ENCODE measurements around the gene ETV3. TPM values are rescaled to one million over a fixed set of nuclear protein-coding genes. Genes with fewer than 3 reads are reported as not detected.
"Not testable (repeated sequence)": the region's sequence is repeated elsewhere in the genome, so short reads cannot be mapped to it uniquely, and the experiment has no call there.

The ETV3 gene
- 39.0 TPM for total RNA-seq (ENCODE audit: unreplicated experiment)
- long read RNA-seq, partial matches to known transcripts, result 0 of 6 reads
- long read RNA-seq, other reads (novel, unspliced or antisense), result 2 of 6 reads

- peaks cover 11% of the 10 kb centered on the region for H3K4me1 Mint-ChIP-seq (ENCODE audit: low read depth, unreplicated experiment)
- H3K4me3 Mint-ChIP-seq (ENCODE audit: unreplicated experiment), result peak within 1 kb of the TSS; percentile 99
- H3K27ac Mint-ChIP-seq (ENCODE audit: unreplicated experiment), result peak within 1 kb of the TSS; percentile 99
- peaks cover 13% of the 10 kb centered on the region for H3K9me3 Mint-ChIP-seq (ENCODE audit: unreplicated experiment)
- H3K36me3 Mint-ChIP-seq (ENCODE audit: unreplicated experiment), result no peaks in the 10 kb centered on the region
- no peak for TF ChIP-seq CTCF (IDR thresholded peaks at IDR 0.05; ENCODE audit: partially characterized antibody, unreplicated experiment)
- peaks cover 16% of the 10 kb centered on the region for H3K27me3 Mint-ChIP-seq (ENCODE audit: unreplicated experiment)
- peak; percentile 92 for DNase-seq
These were observed at the start of gene ETV3 for GRCh38 chr1:157138220-157139051. Gene ETV3, minus strand, starts transcription at chr1:157138395. Its CDS starts 2,043 bp downstream, at chr1:157136352.

GRCh38 chr1:157186281-157186992, 48.2 kb upstream of the ETV3 start:
- Mint-ChIP-seq H3K4me3 (ENCODE audit: unreplicated experiment) (no peak overlapping the region), H3K4me1 (ENCODE audit: low read depth, unreplicated experiment) (no peaks in the 10 kb centered on the region), H3K27me3 (ENCODE audit: unreplicated experiment) (no peaks in the 10 kb centered on the region), H3K36me3 (ENCODE audit: unreplicated experiment) (peaks cover 5% of the 10 kb centered on the region), H3K27ac (ENCODE audit: unreplicated experiment) (no peak overlapping the region), H3K9me3 (ENCODE audit: unreplicated experiment) (peaks cover 2% of the 10 kb centered on the region)
- no peak for DNase-seq
- no peak for TF ChIP-seq CTCF (IDR thresholded peaks at IDR 0.05; ENCODE audit: partially characterized antibody, unreplicated experiment)

- Mint-ChIP-seq H3K9me3 (ENCODE audit: unreplicated experiment) (peaks cover 1% of the 10 kb centered on the region), H3K36me3 (ENCODE audit: unreplicated experiment) (peaks cover 3% of the 10 kb centered on the region), H3K4me1 (ENCODE audit: low read depth, unreplicated experiment) (no peaks in the 10 kb centered on the region), H3K4me3 (ENCODE audit: unreplicated experiment) (no peak overlapping the region), H3K27me3 (ENCODE audit: unreplicated experiment) (no peaks in the 10 kb centered on the region), H3K27ac (ENCODE audit: unreplicated experiment) (no peak overlapping the region)
- DNase-seq, result no peak
- no peak for TF ChIP-seq CTCF (IDR thresholded peaks at IDR 0.05; ENCODE audit: partially characterized antibody, unreplicated experiment)
These were observed 45.7 kb upstream of the ETV3 start for GRCh38 chr1:157183870-157184269.

- not testable (repeated sequence) for H3K4me3 Mint-ChIP-seq (ENCODE audit: unreplicated experiment); DNase-seq; H3K4me1 Mint-ChIP-seq (ENCODE audit: low read depth, unreplicated experiment); H3K27me3 Mint-ChIP-seq (ENCODE audit: unreplicated experiment); H3K9me3 Mint-ChIP-seq (ENCODE audit: unreplicated experiment); H3K27ac Mint-ChIP-seq (ENCODE audit: unreplicated experiment); H3K36me3 Mint-ChIP-seq (ENCODE audit: unreplicated experiment)
These were observed 44.2 kb upstream of the ETV3 start for GRCh38 chr1:157182371-157182770.

GRCh38 chr1:157181790-157182189, 43.6 kb upstream of the ETV3 start:
- no peaks in the 10 kb centered on the region for H3K27me3 Mint-ChIP-seq (ENCODE audit: unreplicated experiment)
- H3K4me3 Mint-ChIP-seq (ENCODE audit: unreplicated experiment), result no peak overlapping the region
- DNase-seq, result no peak
- H3K4me1 Mint-ChIP-seq (ENCODE audit: low read depth, unreplicated experiment), result no peaks in the 10 kb centered on the region
- H3K27ac Mint-ChIP-seq (ENCODE audit: unreplicated experiment), result no peak overlapping the region
- no peaks in the 10 kb centered on the region for H3K9me3 Mint-ChIP-seq (ENCODE audit: unreplicated experiment)
- no peaks in the 10 kb centered on the region for H3K36me3 Mint-ChIP-seq (ENCODE audit: unreplicated experiment)
- TF ChIP-seq CTCF (IDR thresholded peaks at IDR 0.05; ENCODE audit: partially characterized antibody, unreplicated experiment), result no peak
